ENCODE data around the gene RARA.
A peak's percentile ranks its signal among the peaks of the same experiment; 100 is the strongest.

RARA gene

GRCh38 chr17:40316571-40317344, 7.8 kb downstream of the RARA start:
- DNase-seq, result no peak

- peak in 1 of 2 experiments; percentile 21 for DNase-seq
Observed at GRCh38 chr17:40317345-40317873, 8.4 kb downstream of the RARA start.

GRCh38 chr17:40317880-40318829, 9.2 kb downstream of the RARA start:
- DNase-seq, result peak; percentile 86 to 93

- DNase-seq, result peak in 1 of 2 experiments; percentile 3
Observed at GRCh38 chr17:40318830-40319391, 9.9 kb downstream of the RARA start.

GRCh38 chr17:40319651-40320540, 10.9 kb downstream of the RARA start:
- no peak for DNase-seq

- no peak for DNase-seq
Observed at GRCh38 chr17:40320756-40321523, 12.0 kb downstream of the RARA start.

GRCh38 chr17:40321524-40321929, 12.5 kb downstream of the RARA start:
- DNase-seq, result no peak

GRCh38 chr17:40321961-40322357, 13.0 kb downstream of the RARA start:
- DNase-seq, result peak in 1 of 2 experiments; percentile 45

GRCh38 chr17:40322358-40323315, 13.7 kb downstream of the RARA start:
- DNase-seq, result peak in 1 of 2 experiments; percentile 10

- peak in 1 of 2 experiments; percentile 24 for DNase-seq
Observed at GRCh38 chr17:40323391-40324381, 14.7 kb downstream of the RARA start.

GRCh38 chr17:40325156-40326013, 16.4 kb downstream of the RARA start:
- no peak for DNase-seq

GRCh38 chr17:40326014-40326831, 17.2 kb downstream of the RARA start:
- DNase-seq, result no peak

- DNase-seq, result no peak
Observed at GRCh38 chr17:40326832-40327199, 17.8 kb downstream of the RARA start.

- no peak for DNase-seq
Observed at GRCh38 chr17:40327244-40327729, 18.3 kb downstream of the RARA start.

- peak in 1 of 2 experiments; percentile 21 for DNase-seq
Observed at GRCh38 chr17:40327735-40328385, 18.9 kb downstream of the RARA start.

- no peak for DNase-seq
Observed at GRCh38 chr17:40328386-40328766, 19.4 kb downstream of the RARA start.
